Hypothalamus (tissue), 51 donors: ENCODE measurements around the gene MRGPRD.

ENCODE experiments used
- DNase-seq, 51 donors: peaks; one replicate each; lab custom pipeline; 2025; lab: John Stamatoyannopoulos, UW

Gene MRGPRD

DNA sequence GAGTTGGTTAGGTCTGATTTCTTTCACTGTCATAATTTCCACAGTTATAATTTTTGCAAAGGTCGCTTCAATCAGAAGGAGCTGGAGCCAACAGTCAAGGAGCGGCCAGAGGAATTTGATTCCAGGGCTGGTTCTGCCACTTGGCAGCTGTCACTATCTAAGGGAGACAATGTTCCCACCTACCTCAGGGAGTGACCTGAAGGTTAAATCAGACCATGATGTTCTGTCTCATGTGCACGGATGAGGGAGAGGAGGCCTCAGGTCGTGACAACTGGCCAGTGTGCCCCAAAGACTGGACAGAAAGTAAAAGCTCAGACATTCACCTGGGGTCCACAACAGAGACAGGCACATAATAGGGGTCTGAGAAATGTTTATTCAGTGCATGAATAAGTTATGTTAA lies 7.6 kb downstream of the MRGPRD start:
- DNase-seq: no peak

- no peak for DNase-seq
Measured at GRCh38 chr11:68970921-68971636, 9.7 kb downstream of the MRGPRD start.

DNA sequence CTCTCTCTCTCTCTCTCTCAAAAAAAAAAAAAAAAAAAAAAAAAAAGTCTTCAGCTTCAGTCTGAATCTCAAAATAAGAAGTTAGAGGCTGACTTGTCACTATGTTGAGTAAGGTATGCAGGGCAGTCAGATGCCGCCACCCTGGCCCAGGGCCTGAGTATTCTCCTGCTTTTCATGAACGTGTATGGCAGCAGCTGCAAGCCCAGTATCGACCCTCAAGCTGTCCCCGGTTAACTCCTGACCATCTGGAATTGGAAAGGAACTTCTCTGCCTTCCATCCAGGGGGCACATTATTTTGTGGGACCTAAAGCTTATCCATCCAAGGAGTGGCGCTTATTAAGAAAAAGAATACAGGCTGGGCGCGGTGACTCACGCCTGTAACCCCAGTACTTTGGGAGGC lies 11.4 kb downstream of the MRGPRD start:
- DNase-seq: no peak

DNA sequence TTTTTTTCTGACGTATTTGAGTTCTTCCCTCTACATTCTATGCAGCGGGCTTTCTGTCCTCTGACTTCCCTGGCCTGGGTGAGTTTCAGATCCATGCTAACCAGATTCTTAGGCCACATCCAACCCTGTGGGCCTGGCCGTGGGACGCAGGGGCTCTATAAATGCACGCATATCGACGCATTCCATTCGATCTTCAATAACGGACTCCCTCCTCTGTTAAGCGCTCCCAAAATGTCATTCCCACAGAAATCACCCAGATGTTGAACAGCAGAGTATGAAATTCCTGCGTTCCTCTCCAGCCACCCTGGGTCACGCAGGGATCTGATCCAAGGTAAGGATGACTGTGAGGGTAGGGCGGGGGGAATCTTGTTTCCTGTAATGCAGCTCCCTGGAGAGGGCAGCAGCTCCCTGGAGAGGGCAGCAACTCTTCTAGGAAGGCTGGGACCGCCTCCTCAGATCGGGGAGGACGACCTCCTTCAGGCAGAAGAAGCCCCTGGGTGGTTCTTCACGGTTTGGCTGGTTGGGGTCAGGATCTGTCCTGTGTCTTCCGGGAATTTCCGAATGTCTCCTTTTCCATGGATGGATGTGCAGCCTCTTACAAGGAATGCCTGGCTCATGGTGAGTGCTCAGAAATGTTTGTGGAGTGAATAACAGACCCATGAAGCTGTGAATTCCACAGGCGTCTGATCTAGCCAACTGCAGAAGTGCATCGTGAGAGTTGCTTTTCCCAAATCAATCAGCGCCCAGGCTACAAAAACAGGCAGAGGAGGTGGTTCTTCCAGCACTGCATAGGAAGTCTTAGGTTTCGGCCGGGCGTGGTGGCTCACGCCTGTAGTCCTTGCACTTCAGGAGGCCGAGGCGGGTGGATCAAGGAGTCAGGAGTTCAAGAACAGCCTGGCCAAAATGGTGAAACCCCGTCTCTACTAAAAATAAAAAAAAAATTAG lies 12.2 kb downstream of the MRGPRD start:
- no peak for DNase-seq

DNA sequence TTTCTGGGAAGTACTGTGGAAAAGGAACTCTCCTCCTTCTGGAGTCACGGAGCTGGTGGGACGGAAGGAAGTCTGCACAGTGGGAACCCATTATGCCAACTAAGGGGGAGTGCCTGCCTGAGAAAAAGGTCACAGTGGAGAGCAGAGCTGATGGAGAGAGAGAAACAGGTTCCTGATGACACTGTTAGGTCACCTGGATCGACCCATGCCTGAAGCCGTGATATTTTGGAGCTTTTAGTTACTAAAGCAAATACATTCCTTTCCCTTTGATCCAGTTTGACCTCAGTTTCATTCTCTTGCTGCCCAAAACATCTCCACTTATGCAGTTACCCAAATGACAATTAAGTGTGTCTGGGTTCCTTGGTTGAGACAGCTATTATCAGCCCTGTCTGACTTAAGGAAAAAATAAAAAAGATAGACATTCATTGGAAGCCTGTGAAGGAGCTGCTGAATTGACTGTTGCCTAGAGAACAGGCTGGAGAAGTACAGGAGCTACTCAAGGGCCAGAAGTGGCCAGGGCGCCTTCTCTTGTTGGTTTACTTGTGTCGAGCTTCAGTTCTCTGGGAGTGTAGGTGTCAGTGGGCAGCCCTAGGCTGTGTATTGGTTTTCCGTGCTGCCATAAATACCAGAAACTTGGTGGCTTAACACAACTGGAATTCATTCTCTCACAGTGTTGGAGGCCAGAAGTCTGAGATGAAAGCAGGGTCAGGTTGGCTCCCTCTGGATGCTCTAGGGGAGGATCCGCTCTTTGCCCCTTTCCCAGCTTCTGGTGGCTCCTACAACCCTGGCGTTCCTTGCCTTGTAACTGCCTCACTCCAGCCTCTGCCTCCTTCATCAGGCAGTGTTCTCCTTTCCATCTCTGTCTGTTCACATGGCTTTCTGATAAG lies 13.6 kb downstream of the MRGPRD start:
- no peak for DNase-seq

- DNase-seq: no peak
Measured at GRCh38 chr11:68965901-68966853, 14.6 kb downstream of the MRGPRD start.

- DNase-seq: peak in 1 of 51 donors; percentile 6
Measured at GRCh38 chr11:68963779-68964178, 17.0 kb downstream of the MRGPRD start.

DNA sequence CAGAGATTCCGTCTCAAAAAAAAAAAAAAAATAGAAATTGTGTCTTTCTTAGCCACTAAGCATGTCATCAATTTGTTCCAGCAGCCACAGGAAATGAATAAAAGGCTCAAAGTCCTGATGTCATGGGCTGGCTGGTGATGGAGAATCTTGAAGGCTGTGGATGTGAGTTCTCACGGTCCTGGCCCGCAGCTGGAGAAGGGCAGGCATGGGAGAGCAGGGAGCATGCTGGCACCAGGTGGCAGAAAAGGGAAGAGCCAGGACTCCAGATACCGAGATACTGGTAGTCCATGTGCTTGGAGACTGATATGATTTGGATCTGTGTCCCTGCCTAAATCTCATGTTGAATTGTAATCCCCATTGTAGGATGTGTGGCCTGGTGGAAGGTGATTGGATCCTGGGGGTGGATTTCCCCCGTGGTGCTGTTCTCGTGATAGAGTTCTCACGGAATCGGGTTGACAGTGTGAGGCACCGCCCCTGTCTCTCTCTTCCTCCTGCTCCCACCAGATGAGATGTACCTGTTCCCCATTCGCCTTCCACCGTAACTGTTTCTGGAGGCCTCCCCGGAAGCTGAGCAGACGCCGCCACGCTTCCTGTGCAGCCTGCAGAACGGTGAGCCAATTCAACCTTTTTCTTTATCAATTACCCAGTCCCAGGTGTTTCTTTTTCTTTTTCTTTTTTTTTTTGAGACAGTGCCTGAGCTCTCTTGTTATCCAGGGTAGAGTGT lies 18.1 kb downstream of the MRGPRD start:
- DNase-seq: no peak

GRCh38 chr11:68961245-68961644 lies 19.5 kb downstream of the MRGPRD start:
- no peak for DNase-seq

- DNase-seq: no peak
Measured at GRCh38 chr11:68960294-68961071, 20.3 kb downstream of the MRGPRD start.

DNA sequence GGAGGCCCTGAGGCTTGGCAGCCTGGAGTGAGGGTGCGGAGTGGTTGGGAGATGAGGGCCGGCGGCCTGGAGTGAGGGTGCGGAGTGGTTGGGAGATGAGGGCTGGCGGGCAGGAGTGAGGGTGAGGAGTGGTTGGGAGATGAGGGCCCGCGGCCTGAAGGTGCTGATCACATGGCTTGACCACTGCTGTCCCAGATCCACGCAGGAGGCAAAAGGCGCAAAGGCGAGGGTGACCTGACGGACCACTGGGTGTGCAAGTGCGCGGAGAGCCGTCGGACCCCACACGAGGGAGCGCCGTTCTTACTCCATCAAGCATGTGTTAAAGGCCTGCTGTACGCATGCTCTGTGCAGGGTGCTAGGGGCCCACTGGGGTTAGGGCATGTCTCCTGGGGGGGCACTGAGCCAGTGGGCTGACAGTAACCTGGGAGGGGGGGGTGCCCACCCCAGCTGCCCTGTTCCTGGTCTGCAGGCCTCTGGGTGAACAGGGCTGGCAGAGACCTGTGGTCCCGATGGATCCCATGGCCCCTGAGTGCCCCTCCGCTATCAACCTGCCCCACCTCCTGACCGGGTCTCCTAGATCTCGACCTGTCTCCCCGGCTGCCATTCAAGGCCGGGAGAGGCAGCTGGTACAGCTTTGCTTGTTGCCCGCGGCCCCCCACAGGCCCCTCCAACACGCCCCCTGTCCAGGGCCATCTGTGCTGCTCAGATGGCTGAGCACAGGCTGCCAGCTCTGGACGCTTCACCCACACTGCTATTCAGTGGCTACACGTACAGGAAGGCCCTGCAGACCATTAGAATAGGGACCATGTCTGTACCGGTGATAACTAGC lies 21.1 kb downstream of the MRGPRD start:
- no peak for DNase-seq

DNA sequence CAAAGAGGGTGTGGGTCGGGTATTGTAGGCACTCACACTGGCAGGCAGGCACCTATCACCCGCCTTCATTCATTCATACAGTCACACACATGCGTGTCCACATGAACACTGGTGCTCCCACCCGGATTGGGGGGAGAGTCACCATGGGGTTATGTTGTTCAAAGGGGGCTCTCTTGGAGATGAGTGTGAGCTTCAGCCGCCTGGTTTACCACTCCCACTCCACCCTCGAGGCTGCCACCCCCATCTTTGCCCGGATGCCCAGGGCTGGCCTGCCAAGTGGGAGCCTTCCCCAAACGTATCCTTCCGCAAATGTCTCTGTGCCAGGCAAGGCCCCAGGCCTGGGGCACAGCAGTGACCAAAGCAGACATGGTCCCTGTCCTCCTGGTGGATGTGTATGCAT lies 22.6 kb downstream of the MRGPRD start:
- DNase-seq: no peak

GRCh38 chr11:68956547-68957254 lies 24.1 kb downstream of the MRGPRD start:
- DNase-seq: no peak

- DNase-seq: no peak
Measured at GRCh38 chr11:68956142-68956541, 24.6 kb downstream of the MRGPRD start.

DNA sequence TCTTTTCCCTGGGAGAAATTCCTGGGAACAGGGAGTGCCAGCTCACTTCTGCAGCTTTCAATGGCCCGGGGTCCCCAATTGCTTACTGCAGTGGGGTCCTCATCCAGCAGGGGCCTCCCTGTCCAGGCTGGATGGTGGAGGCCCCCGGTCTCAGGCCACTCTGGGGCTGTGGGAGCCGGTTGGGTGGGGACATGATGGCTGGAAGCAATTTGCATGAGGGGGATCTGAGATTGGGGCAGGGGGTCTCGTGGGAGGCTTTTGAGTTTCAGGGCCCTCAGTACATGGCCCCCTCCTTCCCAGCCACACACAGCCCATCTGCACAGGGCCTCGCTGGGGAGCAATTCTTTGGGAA lies 25.2 kb downstream of the MRGPRD start:
- DNase-seq: no peak

- no peak for DNase-seq
Measured at GRCh38 chr11:68954836-68955606, 25.8 kb downstream of the MRGPRD start.
